ENCODE measurements around the gene NOVA1.

DNA sequence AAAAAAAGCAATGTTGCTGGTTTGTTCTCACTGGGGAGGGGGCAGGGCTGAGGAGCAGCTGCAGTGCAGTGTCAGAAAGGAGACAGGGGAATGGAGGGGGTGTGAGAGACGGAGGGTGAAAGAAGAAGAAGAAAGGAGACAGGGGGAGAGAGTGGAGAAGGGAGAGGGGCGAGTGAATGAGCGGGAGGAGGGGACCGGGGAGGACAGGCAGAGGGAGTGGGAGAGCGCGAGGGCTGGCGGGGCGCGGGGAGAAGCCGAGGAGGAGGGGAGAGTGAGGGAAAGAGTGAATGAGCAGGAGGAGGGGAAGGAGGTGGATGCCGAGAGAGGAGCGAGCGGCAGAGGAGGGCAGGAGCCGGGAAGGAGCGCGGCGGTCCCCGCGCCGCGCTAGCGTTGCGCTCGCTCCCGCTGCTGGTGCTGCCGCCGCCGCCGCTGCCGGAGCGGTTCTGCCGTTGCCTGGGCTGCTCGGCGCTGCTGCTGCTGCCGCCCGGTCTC is at the start of gene NOVA1:
- TF ChIP-seq, protein P1, sequence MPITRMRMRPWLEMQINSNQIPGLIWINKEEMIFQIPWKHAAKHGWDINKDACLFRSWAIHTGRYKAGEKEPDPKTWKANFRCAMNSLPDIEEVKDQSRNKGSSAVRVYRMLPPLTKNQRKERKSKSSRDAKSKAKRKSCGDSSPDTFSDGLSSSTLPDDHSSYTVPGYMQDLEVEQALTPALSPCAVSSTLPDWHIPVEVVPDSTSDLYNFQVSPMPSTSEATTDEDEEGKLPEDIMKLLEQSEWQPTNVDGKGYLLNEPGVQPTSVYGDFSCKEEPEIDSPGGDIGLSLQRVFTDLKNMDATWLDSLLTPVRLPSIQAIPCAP (CRISPR knock-in tag; IDR thresholded peaks at IDR 0.05), result no peak
- TF ChIP-seq ARID4B (CRISPR knock-in tag; IDR thresholded peaks at IDR 0.05; ENCODE audit: borderline replicate concordance) (no peak), ZNF671 (CRISPR knock-in tag; IDR thresholded peaks at IDR 0.05) (no peak), CTCF (IDR thresholded peaks at IDR 0.05) (no peak), IRF2 (CRISPR knock-in tag; IDR thresholded peaks at IDR 0.05; ENCODE audit: borderline replicate concordance, low read depth) (no peak), CREM (CRISPR knock-in tag; IDR thresholded peaks at IDR 0.05) (no peak), JAZF1 (CRISPR knock-in tag; IDR thresholded peaks at IDR 0.05) (no peak), NR3C1 (CRISPR knock-in tag; conservative IDR thresholded peaks at IDR 0.05; ENCODE audit: low read depth) (no peak), JUN (CRISPR knock-in tag; IDR thresholded peaks at IDR 0.05) (no peak)
- TF ChIP-seq, protein P2, sequence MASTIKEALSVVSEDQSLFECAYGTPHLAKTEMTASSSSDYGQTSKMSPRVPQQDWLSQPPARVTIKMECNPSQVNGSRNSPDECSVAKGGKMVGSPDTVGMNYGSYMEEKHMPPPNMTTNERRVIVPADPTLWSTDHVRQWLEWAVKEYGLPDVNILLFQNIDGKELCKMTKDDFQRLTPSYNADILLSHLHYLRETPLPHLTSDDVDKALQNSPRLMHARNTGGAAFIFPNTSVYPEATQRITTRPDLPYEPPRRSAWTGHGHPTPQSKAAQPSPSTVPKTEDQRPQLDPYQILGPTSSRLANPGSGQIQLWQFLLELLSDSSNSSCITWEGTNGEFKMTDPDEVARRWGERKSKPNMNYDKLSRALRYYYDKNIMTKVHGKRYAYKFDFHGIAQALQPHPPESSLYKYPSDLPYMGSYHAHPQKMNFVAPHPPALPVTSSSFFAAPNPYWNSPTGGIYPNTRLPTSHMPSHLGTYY (CRISPR knock-in tag; IDR thresholded peaks at IDR 0.05), result no peak
- TF ChIP-seq, protein P3, sequence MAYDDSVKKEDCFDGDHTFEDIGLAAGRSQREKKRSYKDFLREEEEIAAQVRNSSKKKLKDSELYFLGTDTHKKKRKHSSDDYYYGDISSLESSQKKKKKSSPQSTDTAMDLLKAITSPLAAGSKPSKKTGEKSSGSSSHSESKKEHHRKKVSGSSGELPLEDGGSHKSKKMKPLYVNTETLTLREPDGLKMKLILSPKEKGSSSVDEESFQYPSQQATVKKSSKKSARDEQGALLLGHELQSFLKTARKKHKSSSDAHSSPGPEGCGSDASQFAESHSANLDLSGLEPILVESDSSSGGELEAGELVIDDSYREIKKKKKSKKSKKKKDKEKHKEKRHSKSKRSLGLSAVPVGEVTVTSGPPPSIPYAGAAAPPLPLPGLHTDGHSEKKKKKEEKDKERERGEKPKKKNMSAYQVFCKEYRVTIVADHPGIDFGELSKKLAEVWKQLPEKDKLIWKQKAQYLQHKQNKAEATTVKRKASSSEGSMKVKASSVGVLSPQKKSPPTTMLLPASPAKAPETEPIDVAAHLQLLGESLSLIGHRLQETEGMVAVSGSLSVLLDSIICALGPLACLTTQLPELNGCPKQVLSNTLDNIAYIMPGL (CRISPR knock-in tag; IDR thresholded peaks at IDR 0.05), result no peak
- TF ChIP-seq, protein P4, sequence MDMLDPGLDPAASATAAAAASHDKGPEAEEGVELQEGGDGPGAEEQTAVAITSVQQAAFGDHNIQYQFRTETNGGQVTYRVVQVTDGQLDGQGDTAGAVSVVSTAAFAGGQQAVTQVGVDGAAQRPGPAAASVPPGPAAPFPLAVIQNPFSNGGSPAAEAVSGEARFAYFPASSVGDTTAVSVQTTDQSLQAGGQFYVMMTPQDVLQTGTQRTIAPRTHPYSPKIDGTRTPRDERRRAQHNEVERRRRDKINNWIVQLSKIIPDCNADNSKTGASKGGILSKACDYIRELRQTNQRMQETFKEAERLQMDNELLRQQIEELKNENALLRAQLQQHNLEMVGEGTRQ (CRISPR knock-in tag; IDR thresholded peaks at IDR 0.05), result no peak
- TF ChIP-seq, protein P5, sequence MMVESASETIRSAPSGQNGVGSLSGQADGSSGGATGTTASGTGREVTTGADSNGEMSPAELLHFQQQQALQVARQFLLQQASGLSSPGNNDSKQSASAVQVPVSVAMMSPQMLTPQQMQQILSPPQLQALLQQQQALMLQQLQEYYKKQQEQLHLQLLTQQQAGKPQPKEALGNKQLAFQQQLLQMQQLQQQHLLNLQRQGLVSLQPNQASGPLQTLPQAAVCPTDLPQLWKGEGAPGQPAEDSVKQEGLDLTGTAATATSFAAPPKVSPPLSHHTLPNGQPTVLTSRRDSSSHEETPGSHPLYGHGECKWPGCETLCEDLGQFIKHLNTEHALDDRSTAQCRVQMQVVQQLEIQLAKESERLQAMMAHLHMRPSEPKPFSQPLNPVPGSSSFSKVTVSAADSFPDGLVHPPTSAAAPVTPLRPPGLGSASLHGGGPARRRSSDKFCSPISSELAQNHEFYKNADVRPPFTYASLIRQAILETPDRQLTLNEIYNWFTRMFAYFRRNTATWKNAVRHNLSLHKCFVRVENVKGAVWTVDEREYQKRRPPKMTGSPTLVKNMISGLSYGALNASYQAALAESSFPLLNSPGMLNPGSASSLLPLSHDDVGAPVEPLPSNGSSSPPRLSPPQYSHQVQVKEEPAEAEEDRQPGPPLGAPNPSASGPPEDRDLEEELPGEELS (CRISPR knock-in tag; IDR thresholded peaks at IDR 0.05), result no peak
- TF ChIP-seq, protein P6, sequence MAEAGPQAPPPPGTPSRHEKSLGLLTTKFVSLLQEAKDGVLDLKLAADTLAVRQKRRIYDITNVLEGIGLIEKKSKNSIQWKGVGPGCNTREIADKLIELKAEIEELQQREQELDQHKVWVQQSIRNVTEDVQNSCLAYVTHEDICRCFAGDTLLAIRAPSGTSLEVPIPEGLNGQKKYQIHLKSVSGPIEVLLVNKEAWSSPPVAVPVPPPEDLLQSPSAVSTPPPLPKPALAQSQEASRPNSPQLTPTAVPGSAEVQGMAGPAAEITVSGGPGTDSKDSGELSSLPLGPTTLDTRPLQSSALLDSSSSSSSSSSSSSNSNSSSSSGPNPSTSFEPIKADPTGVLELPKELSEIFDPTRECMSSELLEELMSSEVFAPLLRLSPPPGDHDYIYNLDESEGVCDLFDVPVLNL (CRISPR knock-in tag; IDR thresholded peaks at IDR 0.05; ENCODE audit: borderline replicate concordance, low read depth), result no peak

Data from WTC11 (cell line).